WTC11 (cell line): ENCODE measurements around the gene SLC7A14.

ENCODE experiments used
- CREB1 ChIP-seq: sonication (generic); formaldehyde crosslinking; IDR thresholded peaks from 2 replicates; pipeline ENCODE4 v1.8.0; 2023; ENCODE audit warnings: mild to moderate bottlenecking, missing genetic modification reagents
- SMAD3 ChIP-seq: sonication (generic); formaldehyde crosslinking; IDR thresholded peaks from 2 replicates; pipeline ENCODE4 v1.8.0; 2022; ENCODE audit warnings: missing genetic modification reagents, mild to moderate bottlenecking, borderline replicate concordance
- SMAD4 ChIP-seq: sonication (generic); formaldehyde crosslinking; IDR thresholded peaks from 2 replicates; pipeline ENCODE4 v1.8.0; 2022; ENCODE audit warnings: mild to moderate bottlenecking, missing genetic modification reagents
- TF ChIP-seq, protein P1 (sequence below): sonication (generic); formaldehyde crosslinking; conservative IDR thresholded peaks from 2 replicates; pipeline ENCODE4 v1.8.1; 2022; ENCODE audit warnings: mild to moderate bottlenecking, missing genetic modification reagents

DNA sequence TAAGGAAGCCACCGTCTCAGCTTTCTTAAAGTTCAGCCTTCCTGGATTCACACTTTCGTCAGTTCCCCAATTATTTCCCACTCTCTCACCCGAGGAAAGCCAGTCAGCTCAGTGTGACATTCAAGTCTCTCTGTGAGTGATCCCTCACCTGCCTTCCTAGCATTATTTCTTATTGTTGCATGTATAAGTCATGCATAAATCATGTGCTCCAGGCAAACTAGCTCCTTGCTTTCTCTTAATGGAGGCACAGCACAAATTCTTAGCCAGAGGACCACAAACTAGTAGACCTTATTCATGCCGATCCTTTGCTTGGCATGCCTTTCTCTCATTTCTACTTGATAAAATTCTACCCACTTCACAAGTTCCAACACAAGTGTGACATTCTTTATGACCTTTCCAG lies 122.9 kb downstream of the SLC7A14 start:
- TF ChIP-seq, protein P1, sequence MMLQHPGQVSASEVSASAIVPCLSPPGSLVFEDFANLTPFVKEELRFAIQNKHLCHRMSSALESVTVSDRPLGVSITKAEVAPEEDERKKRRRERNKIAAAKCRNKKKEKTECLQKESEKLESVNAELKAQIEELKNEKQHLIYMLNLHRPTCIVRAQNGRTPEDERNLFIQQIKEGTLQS (CRISPR knock-in tag) = no peak
- TF ChIP-seq SMAD4 (CRISPR knock-in tag) (no peak), SMAD3 (CRISPR knock-in tag) (no peak), CREB1 (no peak)
